Measurements from ENCODE around the gene MRGPRX2. TPM values are rescaled to one million over a fixed set of nuclear protein-coding genes. Genes with fewer than 3 reads are reported as not detected.

The MRGPRX2 gene
- not detected in 2 replicates for total RNA-seq

DNA sequence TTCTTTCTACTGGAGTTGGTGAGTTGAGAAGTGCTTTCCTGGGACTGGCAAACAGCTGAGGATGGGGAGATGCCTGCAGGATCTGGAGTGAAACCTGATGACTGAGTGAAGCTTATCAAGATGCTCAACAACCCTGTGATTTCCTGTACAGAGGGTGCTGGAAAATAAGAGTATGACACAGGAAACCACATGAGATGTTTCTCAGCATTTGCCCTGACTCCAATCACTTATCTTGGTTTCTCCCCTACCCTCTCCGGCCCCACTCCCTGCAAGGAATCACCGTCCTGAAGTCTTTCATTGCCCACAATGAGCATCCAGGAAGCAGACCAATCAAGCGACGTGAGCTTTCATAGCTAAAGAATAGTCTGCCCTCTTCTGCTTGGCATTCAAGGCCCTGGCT is at the start of gene MRGPRX2:
Gene MRGPRX2 (minus strand): TSS at position 89 of the 400 bp plus-strand sequence. CDS start 4,315 bp downstream, outside the sequence.

Other genes starting within 250 kb of the MRGPRX2 start
- gene MRGPRX1, start 121.3 kb downstream of the MRGPRX2 start, total RNA-seq, result not detected in 2 replicates
- gene ZDHHC13, start 56.5 kb upstream of the MRGPRX2 start, total RNA-seq, result 13.4 and 15.1 TPM in 2 replicates
- not detected in 2 replicates for gene CSRP3, start 141.3 kb upstream of the MRGPRX2 start, total RNA-seq
- under 0.01 and 0.92 TPM in 2 replicates for gene E2F8, start 180.2 kb upstream of the MRGPRX2 start, total RNA-seq

Data from smooth muscle cell of the umbilical artery (primary cell).